MCF 10A (cell line): Measurements from ENCODE around the gene ADGRL2. TPM values are rescaled to one million over a fixed set of nuclear protein-coding genes. Genes with fewer than 3 reads are reported as not detected.

Experiments used
- BruUV-seq: library from RNA; stranded (reverse); fragments of 400-500 nt; replicated peaks from 2 replicates; lab custom pipeline; 2021; lab: Mats Ljungman, UMichigan
- CTCF ChIA-PET: fragments of 300-600 bp; sonication (Branson Sonifier 250); formaldehyde crosslinking; extraction: SDS; loops from one replicate; lab custom pipeline; 2021; ENCODE audit warnings: antibody characterized with exemption, inconsistent platforms; lab: Yijun Ruan, JAX
- POLR2A ChIA-PET: fragments of 300-600, 350-650 bp; sonication (Branson Sonifier 250); formaldehyde crosslinking; extraction: SDS; loops from one replicate; lab custom pipeline; 2020; ENCODE audit warnings: antibody characterized with exemption, inconsistent platforms; lab: Yijun Ruan, JAX
- DNase-seq: peaks from one replicate; pipeline ENCODE4 v3.0.0-alpha.2; 2018; ENCODE audit not compliant: unreplicated experiment
- H3K27ac Mint-ChIP-seq: one replicate; pipeline ENCODE4 v1.8.0; 2022; ENCODE audit warnings: mild to moderate bottlenecking, low read depth, mixed read lengths; ENCODE audit not compliant: unreplicated experiment
- H3K27me3 Mint-ChIP-seq: one replicate; pipeline ENCODE4 v1.8.0; 2022; ENCODE audit warnings: mixed read lengths; ENCODE audit not compliant: insufficient read depth, unreplicated experiment
- H3K36me3 Mint-ChIP-seq: one replicate; pipeline ENCODE4 v1.8.0; 2022; ENCODE audit warnings: mild to moderate bottlenecking, moderate library complexity, mixed read lengths; ENCODE audit not compliant: insufficient read depth, unreplicated experiment
- H3K4me1 Mint-ChIP-seq: one replicate; pipeline ENCODE4 v1.8.0; 2022; ENCODE audit warnings: mixed read lengths; ENCODE audit not compliant: insufficient read depth, unreplicated experiment
- H3K4me3 Mint-ChIP-seq: one replicate; pipeline ENCODE4 v1.8.0; 2022; ENCODE audit warnings: mild to moderate bottlenecking, moderate library complexity, mixed read lengths; ENCODE audit not compliant: unreplicated experiment
- H3K9me3 Mint-ChIP-seq: one replicate; pipeline ENCODE4 v1.8.0; 2022; ENCODE audit warnings: mixed read lengths; ENCODE audit not compliant: unreplicated experiment
- intact Hi-C: fragments of 100-400 bp; cut with micrococcal nuclease; formaldehyde crosslinking; loops from 2 replicates; pipeline ENCODE4 v1.14.1; 2022
- total RNA-seq: library from RNA; stranded (reverse); gene quantifications from 2 replicates; pipeline ENCODE4 v1.2.3, GENCODE V29; 2022
- TF ChIP-seq, protein P1 (sequence below): fragments of 200-600 bp; IDR thresholded peaks from one replicate; pipeline ENCODE4 v1.8.0; 2022; ENCODE audit warnings: antibody characterized with exemption, mild to moderate bottlenecking; ENCODE audit not compliant: unreplicated experiment

Gene ADGRL2
- total RNA-seq, 1 experiment from 2014 or later: 3.0 TPM

DNA sequence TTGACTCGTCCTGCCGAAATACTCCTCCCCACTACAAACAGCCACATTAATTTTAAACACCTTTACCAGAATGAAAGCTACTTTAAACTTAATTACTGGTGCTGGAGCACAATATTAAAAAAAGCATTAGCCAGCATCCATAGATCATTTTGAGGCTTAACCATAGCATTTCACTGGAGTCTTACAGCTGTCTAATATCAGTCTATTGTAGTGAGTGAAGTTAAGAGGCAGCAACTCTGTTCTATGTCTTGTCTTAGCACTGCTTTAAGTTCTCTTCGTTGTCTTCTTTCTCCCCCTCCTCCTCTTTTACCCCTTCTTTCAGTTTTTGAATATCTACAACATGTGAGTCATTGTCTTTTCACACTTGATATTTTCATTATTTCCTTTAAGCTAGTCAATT lies 49.3 kb downstream of the ADGRL2 start:
- H3K9me3 Mint-ChIP-seq: no peaks in the 10 kb centered on the region
- no TSS peak for BruUV-seq
- intact Hi-C loops: no loop called here
- TF ChIP-seq, protein P1, sequence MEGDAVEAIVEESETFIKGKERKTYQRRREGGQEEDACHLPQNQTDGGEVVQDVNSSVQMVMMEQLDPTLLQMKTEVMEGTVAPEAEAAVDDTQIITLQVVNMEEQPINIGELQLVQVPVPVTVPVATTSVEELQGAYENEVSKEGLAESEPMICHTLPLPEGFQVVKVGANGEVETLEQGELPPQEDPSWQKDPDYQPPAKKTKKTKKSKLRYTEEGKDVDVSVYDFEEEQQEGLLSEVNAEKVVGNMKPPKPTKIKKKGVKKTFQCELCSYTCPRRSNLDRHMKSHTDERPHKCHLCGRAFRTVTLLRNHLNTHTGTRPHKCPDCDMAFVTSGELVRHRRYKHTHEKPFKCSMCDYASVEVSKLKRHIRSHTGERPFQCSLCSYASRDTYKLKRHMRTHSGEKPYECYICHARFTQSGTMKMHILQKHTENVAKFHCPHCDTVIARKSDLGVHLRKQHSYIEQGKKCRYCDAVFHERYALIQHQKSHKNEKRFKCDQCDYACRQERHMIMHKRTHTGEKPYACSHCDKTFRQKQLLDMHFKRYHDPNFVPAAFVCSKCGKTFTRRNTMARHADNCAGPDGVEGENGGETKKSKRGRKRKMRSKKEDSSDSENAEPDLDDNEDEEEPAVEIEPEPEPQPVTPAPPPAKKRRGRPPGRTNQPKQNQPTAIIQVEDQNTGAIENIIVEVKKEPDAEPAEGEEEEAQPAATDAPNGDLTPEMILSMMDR: no peak
- ChIA-PET CTCF (no interaction called here), POLR2A (interaction anchor here (0.7 kb wide), 2 partner anchors 10 to 17 kb away, joined by 3 read pairs; no protein-coding TSS in a partner anchor)
- no peaks in the 10 kb centered on the region for H3K27me3 Mint-ChIP-seq
- H3K27ac Mint-ChIP-seq: no peak overlapping the region
- no peaks in the 10 kb centered on the region for H3K4me1 Mint-ChIP-seq
- DNase-seq: no peak
- H3K36me3 Mint-ChIP-seq: no peaks in the 10 kb centered on the region
- no peak overlapping the region for H3K4me3 Mint-ChIP-seq

DNA sequence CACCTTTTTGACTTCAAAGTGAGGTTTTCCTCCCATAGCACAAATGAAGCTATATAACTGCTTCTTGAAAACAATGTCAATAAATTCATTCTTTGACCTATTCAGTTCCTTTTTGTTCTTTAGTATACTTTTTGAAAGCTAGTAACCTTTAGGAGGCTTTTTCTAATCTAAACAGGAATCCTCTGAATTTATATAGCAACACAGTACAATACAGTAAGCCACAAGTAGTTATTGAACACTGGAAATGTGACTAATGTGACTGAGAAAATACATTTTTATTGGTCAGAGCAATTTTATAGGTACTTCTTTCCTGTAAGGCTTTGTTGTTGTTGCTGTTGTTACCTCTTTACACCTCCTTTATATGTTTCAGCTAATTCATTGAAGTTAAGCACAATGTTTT lies 49.8 kb downstream of the ADGRL2 start:
- ChIA-PET POLR2A (interaction anchor here (0.7 kb wide), 1 partner anchor 10 kb away, joined by 3 read pairs; no protein-coding TSS in a partner anchor), CTCF (no interaction called here)
- TF ChIP-seq, protein P1: no peak
- intact Hi-C loops: no loop called here
- H3K27me3 Mint-ChIP-seq: no peaks in the 10 kb centered on the region
- H3K4me1 Mint-ChIP-seq: no peaks in the 10 kb centered on the region
- no peak overlapping the region for H3K4me3 Mint-ChIP-seq
- no peak for DNase-seq
- H3K9me3 Mint-ChIP-seq: no peaks in the 10 kb centered on the region
- no peaks in the 10 kb centered on the region for H3K36me3 Mint-ChIP-seq
- BruUV-seq: no TSS peak
- no peak overlapping the region for H3K27ac Mint-ChIP-seq

DNA sequence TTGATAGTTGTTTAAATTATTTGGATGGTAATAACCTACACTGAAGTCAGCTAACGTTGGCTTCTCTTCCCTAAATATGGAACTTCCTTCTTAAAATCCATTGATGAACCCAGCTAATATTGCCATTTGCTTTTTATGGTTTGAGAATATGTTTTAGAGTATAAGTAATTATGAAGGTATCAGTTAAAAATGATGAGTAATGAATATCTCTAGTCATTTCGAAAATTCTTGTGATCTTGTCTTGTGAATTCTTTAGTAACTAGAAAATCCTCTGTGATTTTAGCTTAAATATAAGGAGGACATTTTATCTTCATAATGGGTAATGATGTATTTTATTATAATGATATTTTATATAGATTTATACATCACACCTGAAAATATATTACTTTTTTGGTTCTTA lies 50.5 kb downstream of the ADGRL2 start:
- intact Hi-C loops: no loop called here
- Mint-ChIP-seq H3K36me3 (no peaks in the 10 kb centered on the region), H3K4me1 (no peaks in the 10 kb centered on the region), H3K4me3 (no peak overlapping the region), H3K27ac (no peak overlapping the region), H3K27me3 (no peaks in the 10 kb centered on the region), H3K9me3 (no peaks in the 10 kb centered on the region)
- no TSS peak for BruUV-seq
- TF ChIP-seq, protein P1: no peak
- DNase-seq: no peak
- ChIA-PET CTCF (interaction anchor here (0.6 kb wide), 1 partner anchor 986 kb away, joined by 4 read pairs; no protein-coding TSS in a partner anchor), POLR2A (interaction anchor here (0.7 kb wide), 1 partner anchor 25 kb away, joined by 3 read pairs; no protein-coding TSS in a partner anchor)

DNA sequence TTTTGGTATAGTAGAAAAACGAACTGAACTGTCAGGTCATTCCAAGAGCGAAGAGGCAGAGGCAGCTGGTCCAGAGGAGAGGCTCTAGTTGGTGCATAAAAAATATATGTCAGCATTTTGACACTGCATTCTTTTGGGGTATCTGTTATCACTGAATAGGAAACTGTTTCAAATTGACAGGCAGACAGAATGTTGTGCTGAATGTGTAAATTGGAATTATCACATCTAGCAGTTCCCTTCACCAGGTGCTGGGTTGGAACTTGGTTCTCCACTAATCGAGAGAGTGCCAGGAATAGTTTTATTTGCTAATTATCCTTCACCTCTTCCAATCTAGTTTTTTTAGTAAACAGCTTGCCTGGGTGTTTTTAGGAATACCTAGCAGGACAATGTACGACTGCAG lies 52.2 kb downstream of the ADGRL2 start:
- no peaks in the 10 kb centered on the region for H3K4me1 Mint-ChIP-seq
- no peak for DNase-seq
- H3K4me3 Mint-ChIP-seq: no peak overlapping the region
- H3K27ac Mint-ChIP-seq: no peak overlapping the region
- H3K9me3 Mint-ChIP-seq: no peaks in the 10 kb centered on the region
- ChIA-PET CTCF (no interaction called here), POLR2A (no interaction called here)
- intact Hi-C loops: no loop called here
- no TSS peak for BruUV-seq
- no peaks in the 10 kb centered on the region for H3K36me3 Mint-ChIP-seq
- H3K27me3 Mint-ChIP-seq: no peaks in the 10 kb centered on the region
- TF ChIP-seq, protein P1: no peak
